Measurements from ENCODE around the gene SLC39A9. TPM values are rescaled to one million over a fixed set of nuclear protein-coding genes. Genes with fewer than 3 reads are reported as not detected.

SLC39A9 gene
- polyA plus RNA-seq, 1 experiment, result 70.3 TPM

DNA sequence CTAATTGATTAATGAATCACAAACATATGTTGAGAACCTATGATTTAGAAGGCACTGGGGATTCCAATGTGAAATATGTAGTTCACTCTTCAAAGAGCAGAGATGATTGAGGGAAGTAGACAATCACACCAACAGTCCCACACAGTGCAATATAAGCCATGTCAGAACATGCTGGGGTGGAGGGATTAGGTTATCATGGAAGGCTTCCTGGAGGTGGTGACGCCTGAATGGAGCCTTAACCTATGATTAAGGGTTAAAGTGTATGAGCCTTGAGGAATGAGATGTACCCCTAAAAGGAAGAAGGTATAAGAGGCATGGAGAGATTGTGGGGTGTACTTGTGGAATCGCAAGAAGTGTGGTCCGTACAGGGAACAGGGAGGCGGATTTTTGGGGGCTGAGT, 31.7 kb upstream of the SLC39A9 start:
- no peak for DNase-seq (ENCODE audit: low read depth)
- no peak overlapping the region for H3K4me3 ChIP-seq (ENCODE audit: low read depth, low read length)
- ChIA-PET POLR2A (no interaction called here), CTCF (interaction anchor here (1.0 to 2.2 kb wide), 3 partner anchors 10 to 73 kb away, joined by 3 to 5 read pairs (median 3); no protein-coding TSS in a partner anchor)
- TF ChIP-seq, protein P1, sequence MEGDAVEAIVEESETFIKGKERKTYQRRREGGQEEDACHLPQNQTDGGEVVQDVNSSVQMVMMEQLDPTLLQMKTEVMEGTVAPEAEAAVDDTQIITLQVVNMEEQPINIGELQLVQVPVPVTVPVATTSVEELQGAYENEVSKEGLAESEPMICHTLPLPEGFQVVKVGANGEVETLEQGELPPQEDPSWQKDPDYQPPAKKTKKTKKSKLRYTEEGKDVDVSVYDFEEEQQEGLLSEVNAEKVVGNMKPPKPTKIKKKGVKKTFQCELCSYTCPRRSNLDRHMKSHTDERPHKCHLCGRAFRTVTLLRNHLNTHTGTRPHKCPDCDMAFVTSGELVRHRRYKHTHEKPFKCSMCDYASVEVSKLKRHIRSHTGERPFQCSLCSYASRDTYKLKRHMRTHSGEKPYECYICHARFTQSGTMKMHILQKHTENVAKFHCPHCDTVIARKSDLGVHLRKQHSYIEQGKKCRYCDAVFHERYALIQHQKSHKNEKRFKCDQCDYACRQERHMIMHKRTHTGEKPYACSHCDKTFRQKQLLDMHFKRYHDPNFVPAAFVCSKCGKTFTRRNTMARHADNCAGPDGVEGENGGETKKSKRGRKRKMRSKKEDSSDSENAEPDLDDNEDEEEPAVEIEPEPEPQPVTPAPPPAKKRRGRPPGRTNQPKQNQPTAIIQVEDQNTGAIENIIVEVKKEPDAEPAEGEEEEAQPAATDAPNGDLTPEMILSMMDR (IDR thresholded peaks at IDR 0.05; ENCODE audit: insufficient read depth, low read depth, low read length), result no peak
- peaks cover 1% of the 10 kb centered on the region; the same call in 1 of the 2 replicates for H3K36me3 ChIP-seq (ENCODE audit: control insufficient read depth, insufficient read depth, low read length)
- H3K27me3 ChIP-seq (ENCODE audit: control insufficient read depth, insufficient read depth, low read length), result no peaks in the 10 kb centered on the region

DNA sequence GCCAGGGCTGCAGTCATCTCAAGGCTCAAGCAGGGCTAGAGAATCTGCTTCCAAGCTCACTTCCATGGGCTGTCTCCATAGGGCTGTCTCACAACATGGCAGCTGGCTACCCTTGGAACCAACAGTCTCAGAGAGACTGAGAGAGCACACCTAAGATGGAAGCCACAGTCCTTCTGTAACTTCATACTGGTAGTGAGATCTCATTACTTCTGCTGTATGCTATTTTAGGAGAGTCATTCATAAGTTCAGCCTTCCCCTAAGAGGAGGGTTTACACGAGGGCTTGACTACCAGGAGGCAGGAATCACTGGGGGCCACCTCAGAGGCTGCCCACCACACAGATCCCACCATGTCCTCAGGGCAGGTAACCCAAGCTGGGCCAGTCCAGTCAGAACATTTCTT, 30.1 kb upstream of the SLC39A9 start:
- no peak for DNase-seq (ENCODE audit: low read depth)
- ChIA-PET CTCF (interaction anchor here (1.0 to 2.2 kb wide), 5 partner anchors 8 to 127 kb away, joined by 3 to 9 read pairs (median 5); no protein-coding TSS in a partner anchor), POLR2A (no interaction called here)
- H3K4me3 ChIP-seq (ENCODE audit: low read depth, low read length), result no peak overlapping the region
- peaks cover 1% of the 10 kb centered on the region; the same call in 1 of the 2 replicates for H3K36me3 ChIP-seq (ENCODE audit: control insufficient read depth, insufficient read depth, low read length)
- no peaks in the 10 kb centered on the region for H3K27me3 ChIP-seq (ENCODE audit: control insufficient read depth, insufficient read depth, low read length)
- TF ChIP-seq, protein P1 (IDR thresholded peaks at IDR 0.05; ENCODE audit: insufficient read depth, low read depth, low read length), result no peak

DNA sequence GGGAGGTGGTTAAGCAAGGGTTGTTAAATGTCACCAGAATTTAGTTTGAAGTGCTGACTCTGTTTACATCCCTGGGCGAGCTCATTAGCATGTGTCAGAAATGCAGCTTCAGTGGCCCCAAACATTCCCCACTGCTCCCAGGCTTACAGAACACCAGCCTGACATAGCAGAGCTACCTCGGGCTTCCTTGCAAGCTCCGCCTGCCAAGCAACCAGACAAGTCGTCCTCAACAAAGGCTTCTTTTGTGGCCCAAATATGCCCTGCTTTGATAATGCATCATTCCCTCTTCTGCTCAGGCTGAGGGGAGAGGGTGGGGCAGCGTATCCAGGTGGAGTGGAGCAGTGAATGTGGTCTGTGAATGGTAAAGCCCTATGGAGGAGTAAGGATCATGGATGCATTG, 28.4 kb upstream of the SLC39A9 start:
- POLR2A ChIA-PET, result no interaction called here
- no peak for DNase-seq (ENCODE audit: low read depth)
- CTCF ChIA-PET, result interaction anchor here (0.8 to 2.2 kb wide), 6 partner anchors 15 to 127 kb away, joined by 3 to 9 read pairs (median 3); no protein-coding TSS in a partner anchor
- TF ChIP-seq, protein P1 (IDR thresholded peaks at IDR 0.05; ENCODE audit: insufficient read depth, low read depth, low read length), result no peak
- no peaks in the 10 kb centered on the region for H3K27me3 ChIP-seq (ENCODE audit: control insufficient read depth, insufficient read depth, low read length)
- H3K4me3 ChIP-seq (ENCODE audit: low read depth, low read length), result no peak overlapping the region
- peaks cover 1% of the 10 kb centered on the region; the same call in 1 of the 2 replicates for H3K36me3 ChIP-seq (ENCODE audit: control insufficient read depth, insufficient read depth, low read length)

DNA sequence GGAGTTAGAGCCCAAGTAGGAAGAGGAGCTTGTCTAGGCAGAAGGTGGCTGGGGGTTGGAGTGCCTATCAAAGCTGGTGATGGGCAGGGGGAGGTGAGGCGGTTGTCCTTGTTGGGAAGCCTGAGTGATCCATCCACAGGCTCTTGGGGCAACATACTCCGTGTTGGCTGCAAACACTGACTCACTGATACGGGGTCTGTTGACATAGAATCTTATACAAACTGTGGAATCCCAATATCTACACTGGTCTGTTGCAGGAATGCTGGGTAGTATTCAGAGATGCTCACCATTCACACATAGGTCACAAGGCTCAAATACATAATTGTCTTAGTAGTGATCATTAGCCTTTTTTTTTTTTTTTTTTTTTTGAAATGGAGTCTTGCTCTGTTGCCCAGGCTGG, 26.3 kb upstream of the SLC39A9 start:
- ChIA-PET POLR2A (no interaction called here), CTCF (interaction anchor here (0.9 kb wide), 1 partner anchor 25 kb away, joined by 3 read pairs; no protein-coding TSS in a partner anchor)
- H3K27me3 ChIP-seq (ENCODE audit: control insufficient read depth, insufficient read depth, low read length), result no peaks in the 10 kb centered on the region
- no peak for DNase-seq (ENCODE audit: low read depth)
- peaks cover 1% of the 10 kb centered on the region; the same call in 1 of the 2 replicates for H3K36me3 ChIP-seq (ENCODE audit: control insufficient read depth, insufficient read depth, low read length)
- TF ChIP-seq, protein P1 (IDR thresholded peaks at IDR 0.05; ENCODE audit: insufficient read depth, low read depth, low read length), result no peak
- H3K4me3 ChIP-seq (ENCODE audit: low read depth, low read length), result no peak overlapping the region

DNA sequence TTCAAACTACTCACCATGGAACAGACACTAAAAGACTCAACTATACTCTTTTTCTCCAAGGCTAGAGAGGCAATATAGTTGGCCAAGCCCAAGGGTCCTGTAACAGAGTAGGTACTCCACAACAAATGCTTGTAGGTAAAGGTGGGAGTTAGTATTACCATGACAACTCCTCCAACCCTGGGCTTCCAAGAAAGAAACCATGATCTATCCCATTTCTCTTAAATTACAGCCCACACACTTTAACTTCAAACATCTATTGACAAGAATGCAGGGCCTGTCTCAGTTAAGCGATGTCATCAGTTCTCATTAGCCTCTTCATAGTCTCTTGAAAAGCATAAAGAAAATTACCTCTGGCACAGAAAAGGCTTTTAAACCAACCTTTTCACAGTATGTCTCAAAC, 25.4 kb upstream of the SLC39A9 start:
- DNase-seq (ENCODE audit: low read depth), result no peak
- TF ChIP-seq, protein P1 (IDR thresholded peaks at IDR 0.05; ENCODE audit: insufficient read depth, low read depth, low read length), result no peak
- POLR2A ChIA-PET, result no interaction called here
- peaks cover 1% of the 10 kb centered on the region; the same call in 1 of the 2 replicates for H3K36me3 ChIP-seq (ENCODE audit: control insufficient read depth, insufficient read depth, low read length)
- CTCF ChIA-PET, result no interaction called here
- H3K4me3 ChIP-seq (ENCODE audit: low read depth, low read length), result no peak overlapping the region
- no peaks in the 10 kb centered on the region for H3K27me3 ChIP-seq (ENCODE audit: control insufficient read depth, insufficient read depth, low read length)

Data from BJ (cell line).